HG02870 (cell line): ENCODE data around the gene POP7.
A peak's percentile ranks its signal among the peaks of the same experiment; 100 is the strongest.
"Not testable (repeated sequence)": the region's sequence is repeated elsewhere in the genome, so short reads cannot be mapped to it uniquely, and the experiment has no call there.

Experiments used
- ATAC-seq: cut with Tn5 transposase; IDR thresholded peaks from one replicate; pipeline ENCODE4 v1.9.1; 2021; ENCODE audit warnings: mild to moderate bottlenecking, moderate library complexity; ENCODE audit not compliant: unreplicated experiment

Gene POP7

DNA sequence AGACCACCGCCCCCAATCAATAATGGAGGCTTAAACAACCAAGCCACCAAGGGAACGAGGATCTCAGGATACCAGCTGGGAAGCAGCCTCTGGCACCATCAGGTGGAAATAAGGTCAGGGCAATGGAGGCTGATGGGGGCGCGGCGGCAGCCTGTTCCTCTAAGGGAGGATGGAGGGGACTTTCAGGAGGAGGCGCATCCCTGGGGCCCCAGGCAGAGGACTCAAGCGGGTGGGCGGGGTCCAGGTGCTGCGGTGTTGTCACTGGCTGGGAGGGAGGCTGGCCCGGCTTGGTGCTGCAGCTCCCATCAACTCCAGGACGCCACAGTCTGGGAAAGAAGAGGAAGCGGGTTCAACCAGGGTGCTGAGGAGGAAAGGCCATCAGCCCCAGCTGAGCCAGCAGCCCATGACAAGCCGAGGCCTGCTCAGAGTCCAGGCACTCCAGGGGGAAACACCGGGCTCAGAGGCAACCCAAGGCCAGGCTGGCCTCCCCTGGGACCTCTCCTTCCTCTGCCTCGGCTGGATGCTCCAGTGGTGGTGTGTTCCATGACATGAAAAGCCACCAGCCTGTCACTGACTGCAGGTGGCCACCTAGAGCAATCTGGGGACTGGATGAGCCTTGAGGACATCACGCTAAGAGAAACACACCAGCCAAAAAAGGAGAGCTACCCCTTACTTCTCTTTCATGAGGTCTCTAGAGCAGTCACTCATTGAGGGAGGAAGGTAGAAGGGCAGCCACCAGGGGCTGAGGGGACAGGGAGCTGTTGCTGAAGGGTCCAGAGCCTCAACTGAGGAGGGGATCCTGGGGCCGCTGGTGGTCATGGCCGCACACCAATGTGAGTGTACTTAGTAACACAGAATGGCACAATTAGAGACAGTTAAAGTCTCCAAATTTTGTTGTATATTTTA, 16.4 kb upstream of the POP7 start:
- ATAC-seq = no peak

DNA sequence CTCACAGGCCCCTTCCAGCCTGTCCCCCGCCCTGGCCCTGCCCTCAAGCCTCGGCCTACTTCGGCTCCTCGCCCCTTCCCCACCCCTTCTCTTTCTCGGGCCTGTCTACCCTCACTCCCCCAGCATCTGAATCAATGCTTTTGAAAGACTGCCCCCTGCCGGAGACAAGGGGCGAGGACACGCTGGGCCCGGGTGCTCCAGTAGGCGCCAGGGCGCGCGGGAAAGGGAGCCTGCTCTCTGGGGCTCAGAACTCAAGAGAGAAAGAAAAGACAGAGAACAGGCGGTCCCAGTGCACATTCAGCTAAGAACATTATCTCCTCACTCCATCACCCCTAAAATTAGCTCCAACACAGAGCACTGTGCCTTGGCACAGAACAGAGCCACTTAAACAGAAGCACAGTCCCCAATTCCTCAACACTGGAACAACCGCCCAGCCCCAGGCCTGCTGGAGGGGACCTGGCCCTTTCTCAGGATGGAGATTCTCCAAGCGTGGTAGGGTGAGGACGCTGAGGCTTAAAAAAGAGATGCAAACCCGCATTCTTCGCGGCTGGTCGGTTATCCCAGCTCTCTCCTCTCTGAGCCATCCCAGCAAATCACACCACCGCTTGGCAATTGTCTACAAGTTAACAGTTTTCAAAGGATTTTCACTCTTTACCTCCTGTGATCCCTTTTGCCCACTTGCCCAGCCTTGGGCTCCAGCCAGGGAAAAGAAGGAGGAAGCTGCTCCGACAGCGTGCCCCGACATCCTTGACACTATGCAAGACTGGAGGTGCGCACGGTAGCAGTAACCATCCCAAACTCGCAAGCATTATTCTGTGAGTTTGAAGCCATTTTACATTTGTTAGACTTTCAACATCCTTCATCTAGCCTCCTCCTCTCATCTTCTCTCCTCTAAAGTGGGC, 14.0 kb upstream of the POP7 start:
- no peak for ATAC-seq

DNA sequence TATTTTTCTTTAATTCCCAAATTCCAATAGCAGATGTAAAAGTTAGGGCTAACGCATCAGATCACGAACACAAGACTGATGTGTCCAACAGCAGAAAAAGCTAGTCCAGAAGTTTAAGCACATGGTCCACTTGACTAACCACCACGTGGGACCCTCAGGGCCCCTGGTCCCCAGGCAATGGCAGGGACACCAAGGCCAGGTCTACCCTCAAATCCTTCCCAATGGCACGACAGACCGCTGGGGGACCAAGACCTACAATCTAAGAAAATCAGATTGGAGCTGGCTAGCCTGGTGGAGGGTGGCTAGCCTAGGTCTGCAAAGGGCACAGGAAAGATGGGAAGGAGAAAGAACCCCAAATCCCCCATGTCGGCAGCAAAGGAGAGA, 13.4 kb upstream of the POP7 start:
- no peak for ATAC-seq

DNA sequence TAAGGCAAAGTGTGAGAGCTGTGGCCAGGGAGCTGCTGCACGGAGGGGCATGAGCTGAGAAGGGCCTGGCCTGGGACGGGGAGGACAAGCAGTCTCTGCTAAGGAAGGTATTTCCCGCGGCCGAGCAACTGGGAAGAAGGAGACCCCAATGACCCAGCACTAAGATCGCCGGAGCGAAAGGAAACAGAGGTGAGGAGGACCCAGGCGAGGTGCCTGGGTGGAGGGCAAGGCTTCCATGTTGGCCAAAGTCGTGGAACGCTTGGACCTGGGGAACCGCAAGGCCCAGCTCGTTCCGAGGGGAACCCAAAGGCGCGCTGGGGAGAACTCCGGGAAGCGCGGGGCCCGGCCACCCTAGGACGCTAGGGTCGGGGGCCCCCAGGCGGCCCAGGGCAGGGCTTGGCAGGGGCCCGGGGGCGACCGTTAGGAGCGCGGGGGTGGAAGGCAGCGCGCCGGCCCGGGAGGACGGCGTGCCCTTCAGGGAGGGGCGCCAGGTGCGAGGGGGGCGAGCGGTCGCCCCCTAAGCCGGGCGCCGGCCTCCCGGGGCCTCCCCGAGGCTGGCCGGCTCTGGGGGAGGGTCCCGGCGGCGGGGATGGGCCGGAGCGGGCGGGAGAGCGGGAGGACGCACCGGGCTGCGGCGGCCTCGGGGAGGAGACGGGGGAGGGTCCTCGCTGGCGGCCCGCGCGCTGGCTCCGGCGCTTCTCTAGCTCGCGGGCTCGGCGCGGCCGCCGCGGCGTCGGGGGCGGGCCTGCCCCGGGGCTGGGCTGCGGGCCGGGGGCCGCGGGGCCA, 12.4 kb upstream of the POP7 start:
- ATAC-seq = no peak

DNA sequence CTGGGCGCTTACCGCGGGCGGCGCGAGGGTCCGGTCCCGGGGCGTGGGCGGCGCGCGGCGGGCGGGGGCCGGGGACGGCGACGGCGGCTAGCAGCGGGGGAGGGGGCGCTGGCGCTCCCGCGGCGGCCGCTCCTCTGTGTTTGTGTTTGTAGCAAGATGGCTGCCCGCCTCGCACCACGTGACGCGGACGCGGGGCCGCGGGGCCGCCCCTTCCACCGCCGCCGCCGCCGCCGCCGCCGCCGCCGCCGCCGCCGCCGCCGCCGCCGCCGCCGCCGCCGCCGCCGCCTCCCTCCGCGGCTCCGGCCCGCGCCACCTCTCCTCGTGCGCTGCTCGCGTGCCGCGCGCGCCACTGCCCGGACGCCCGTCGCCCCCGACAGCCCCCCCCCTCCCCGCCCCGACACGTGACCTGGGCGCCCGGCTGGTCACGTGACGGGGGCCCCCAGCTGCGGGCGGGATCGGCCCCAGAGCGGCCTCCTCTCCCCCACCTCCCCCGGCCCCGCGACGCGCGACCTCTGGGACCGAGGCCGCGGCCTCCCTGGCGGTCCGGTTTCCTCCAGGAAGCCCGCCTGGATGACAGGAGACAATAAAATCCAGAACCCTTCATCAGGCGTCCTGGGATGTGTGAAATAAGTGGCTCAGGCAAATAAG, 11.7 kb upstream of the POP7 start, which contains the start of gene GIGYF1:
Gene GIGYF1, minus strand, starts transcription at position 153 of the 648 bp plus-strand sequence. CDS start 6,012 bp downstream, outside the sequence.
- ATAC-seq = no peak

DNA sequence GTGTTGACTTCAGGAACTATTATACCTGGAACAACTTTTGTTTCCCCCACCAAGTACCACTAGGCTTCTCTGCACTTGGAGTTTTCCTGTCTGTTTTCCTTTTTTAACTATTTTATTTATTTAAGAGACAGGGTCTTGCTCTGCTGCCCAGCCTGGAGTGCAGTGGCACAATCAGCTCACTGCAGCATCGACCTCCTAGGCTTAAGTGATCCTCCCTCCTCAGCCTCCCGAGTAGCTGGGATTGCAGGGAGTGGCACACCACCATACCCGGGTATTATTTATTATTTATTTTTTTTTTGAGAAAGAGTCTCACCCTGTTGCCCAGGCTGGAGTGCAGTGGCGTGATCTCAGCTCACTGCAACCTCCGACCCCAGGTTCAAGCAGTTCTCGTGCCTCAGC, 9.8 kb upstream of the POP7 start:
- ATAC-seq = no peak

DNA sequence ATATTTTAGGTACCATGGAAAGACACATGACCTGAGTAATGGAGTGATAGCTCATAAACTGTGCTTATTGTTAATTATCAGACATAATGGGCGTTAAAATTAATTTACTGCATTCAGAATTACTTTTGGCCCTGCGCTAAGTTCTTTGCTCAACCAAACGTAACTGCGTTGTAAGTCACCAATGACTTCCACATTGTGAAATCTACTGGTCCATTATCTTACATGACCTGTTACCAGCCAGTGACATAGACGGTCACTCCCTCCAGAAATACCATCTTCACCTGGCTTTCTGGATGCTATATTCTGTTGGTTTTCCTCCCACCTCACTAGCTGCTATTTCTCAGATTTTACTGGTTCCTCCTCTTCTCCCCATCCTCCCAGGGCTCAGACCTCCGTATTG, 6.9 kb upstream of the POP7 start:
- no peak for ATAC-seq

DNA sequence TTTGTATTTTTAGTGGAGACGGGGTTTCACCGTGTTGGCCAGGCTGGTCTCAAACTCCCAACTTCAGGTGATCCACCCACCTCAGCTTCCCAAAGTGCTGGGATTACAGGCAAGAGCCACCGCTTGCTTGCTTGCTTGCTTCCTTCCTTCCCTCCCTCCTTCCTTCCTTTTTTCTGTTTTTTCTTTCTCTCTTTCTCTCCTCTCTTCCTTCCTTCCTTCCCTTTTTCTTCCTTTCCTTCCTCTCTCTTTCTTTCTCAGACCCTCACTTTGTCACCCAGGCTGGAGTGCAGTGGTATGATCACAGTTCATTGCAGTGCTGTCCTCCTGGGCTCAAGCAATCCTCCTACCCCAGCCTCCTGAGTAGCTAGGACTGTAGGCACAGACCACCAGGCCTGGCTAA, 4.8 kb upstream of the POP7 start:
- not testable (repeated sequence) for ATAC-seq

DNA sequence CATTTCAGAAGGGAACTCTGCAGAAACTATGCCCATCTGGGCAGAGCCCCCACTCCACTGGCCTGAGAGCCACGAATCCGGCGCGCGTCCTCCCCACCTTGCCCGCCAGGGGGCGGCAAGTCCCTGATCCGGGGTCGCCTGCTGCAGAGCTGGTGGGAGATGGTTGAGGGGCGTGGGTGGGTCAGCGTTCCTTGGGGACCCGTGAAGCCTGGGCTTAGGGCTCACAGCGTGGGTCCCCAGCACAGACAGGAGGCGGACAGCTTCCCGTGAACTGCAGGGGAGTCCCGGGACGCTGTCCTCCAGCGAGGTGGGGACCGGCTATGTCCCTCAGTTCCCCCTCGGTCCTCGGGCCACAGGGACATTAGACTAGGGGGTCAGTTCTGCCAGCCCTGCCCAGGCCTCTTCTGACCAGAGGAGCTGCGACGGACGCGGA, 585 bp upstream of the POP7 start:
- ATAC-seq = peak; percentile 56

DNA sequence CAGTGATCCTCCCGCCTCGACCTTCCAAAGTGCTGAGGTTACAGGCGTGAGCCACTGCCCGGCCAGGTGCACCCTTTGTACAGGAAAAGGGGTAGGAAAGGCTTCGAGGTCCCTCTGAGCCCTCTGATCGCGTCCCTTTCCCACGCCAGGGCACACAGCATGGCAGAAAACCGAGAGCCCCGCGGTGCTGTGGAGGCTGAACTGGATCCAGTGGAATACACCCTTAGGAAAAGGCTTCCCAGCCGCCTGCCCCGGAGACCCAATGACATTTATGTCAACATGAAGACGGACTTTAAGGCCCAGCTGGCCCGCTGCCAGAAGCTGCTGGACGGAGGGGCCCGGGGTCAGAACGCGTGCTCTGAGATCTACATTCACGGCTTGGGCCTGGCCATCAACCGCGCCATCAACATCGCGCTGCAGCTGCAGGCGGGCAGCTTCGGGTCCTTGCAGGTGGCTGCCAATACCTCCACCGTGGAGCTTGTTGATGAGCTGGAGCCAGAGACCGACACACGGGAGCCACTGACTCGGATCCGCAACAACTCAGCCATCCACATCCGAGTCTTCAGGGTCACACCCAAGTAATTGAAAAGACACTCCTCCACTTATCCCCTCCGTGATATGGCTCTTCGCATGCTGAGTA, 871 bp downstream of the POP7 start:
- no peak for ATAC-seq

DNA sequence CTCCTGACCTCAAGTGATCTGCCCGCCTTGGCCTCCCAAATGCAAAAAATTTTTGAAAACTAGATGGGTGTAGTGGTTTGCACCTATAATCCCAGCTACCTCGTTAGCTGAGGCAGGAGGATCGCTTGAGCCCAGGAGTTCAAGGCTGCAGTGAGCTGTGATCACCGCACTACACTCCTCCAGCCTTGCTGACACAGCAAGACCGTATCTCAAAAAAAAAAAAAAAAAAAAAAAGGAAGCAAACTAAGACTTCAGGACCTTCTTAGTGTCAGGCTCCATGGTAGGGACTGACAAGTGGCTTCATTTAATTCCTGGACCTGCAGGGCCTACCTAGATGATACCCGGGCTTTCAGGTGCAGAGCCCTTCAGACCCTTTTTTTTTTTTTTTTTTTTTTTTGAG, 2.5 kb downstream of the POP7 start:
- ATAC-seq = no peak

DNA sequence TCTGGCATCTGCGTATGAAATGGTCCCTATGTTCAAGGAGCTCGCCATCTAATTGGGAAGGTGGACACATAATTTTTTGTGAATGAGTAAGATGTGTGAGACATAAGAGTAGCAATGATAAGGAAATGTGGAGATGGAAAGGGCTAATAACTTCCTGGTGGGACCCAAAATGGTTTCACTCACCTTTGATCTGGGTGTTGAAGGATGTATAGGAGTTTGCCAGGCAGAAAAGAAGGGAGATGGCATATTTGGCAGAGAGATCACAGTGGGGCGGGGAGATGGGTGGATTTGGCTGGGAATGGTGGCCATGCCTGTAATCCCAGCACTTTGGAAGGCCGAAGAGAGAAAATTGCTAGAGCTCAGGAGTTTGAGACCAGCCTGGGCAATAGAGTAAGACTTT, 4.5 kb downstream of the POP7 start:
- ATAC-seq = no peak

DNA sequence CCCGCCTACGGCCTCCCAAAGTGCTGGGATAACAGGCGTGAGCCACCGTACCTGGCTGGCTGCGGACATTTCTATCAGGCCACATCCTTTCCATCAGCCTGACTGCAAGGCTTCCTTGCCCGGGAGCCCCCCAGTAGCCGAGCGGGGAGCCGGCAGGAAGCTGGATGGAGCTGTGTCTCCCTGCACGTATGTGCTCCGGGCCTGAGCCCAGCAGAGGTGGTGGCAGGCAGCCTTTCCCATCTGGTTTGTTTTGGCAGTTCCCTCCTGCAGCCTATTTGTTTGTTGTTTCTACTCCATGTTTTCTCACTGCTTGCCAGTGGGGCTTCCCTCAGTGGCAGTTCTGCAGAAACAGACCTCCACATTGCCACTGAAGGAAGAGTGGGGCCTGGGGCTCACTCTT, 5.4 kb downstream of the POP7 start:
- ATAC-seq = no peak

DNA sequence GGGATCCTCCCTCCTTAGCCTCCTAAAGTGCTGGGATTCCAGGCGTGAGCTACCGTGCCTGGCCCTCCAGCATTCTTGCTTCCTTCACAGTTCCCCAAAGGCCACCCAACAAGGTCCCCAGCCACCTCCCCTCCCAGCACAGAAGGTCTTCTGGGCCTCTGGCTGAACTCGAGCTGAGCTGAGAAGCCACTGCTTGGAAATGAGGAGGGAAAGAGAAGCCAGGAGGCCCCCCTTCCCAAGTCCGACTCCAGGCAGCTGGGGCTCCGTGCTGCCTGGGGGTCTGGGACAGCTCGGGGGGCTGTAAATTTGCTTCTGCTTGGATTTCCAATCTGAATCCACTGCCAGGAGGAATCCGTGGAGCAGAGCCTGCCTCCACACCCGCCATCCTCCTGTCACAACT, 8.8 kb downstream of the POP7 start:
- ATAC-seq = no peak

DNA sequence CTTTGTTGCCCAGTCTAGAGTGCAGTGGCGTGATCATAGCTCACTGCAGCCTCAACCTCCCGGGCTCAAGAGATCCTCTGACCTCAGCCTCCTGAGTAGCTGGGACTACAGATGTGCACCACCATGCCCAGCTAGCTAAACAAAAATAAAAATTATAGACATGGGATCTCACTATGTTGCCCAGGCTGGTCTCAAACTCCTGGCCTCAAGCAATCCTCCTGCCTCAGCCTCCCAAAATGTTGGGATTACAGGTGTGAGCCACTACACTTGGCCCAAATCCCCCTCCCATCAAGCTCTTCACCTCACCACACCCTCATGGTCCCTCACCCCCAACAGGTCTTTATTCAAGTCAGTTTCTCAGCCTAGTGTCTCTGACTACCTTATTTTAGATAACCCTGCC, 11.2 kb downstream of the POP7 start:
- ATAC-seq = not testable (repeated sequence)

DNA sequence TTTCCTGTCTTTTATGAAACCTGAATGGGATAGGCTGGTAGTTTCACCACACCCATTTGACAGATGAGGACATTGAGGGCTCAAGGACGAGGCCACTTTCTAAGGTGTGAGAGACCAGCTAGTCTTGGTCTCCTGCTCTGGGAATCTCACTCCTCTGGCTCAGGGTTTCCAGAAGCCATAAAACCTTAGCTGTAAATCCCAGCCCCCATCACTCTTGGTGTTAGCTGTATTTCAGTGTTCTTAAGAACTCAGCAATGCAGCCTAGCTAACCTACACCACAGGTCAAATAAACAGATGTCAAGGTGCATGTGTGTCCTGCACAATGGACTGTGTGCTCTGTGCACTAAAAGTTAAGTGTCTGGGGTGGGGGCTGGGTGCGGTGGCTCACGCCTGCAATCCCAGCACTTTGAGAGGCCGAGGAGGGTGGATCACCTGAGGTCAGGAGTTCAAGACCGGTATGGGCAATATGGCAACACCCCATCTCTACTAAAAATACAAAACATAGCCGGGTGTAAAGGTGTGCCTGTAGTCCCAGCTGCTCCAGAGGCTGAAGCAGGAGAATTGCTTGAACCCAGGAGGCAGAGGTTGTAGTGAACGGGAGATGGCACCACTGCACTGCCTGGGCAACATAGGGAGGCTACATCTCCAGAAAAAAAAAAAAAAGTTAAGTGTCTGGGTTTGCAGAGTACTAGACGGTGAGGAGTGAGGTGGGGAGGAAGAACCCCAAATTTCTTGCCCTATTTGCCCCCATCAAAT, 13.8 kb downstream of the POP7 start:
- ATAC-seq = no peak

DNA sequence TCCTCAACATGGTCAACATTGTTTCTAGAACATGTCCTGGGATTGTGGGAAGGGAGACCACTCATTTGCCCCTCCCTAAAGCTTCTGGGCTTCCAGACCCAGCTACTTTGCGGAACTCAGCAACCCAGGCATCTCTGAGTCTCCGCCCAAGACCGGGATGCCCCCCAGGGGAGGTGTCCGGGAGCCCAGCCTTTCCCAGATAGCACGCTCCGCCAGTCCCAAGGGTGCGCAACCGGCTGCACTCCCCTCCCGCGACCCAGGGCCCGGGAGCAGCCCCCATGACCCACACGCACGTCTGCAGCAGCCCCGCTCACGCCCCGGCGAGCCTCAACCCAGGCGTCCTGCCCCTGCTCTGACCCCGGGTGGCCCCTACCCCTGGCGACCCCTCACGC, 14.4 kb downstream of the POP7 start, which contains the start of gene EPO:
Gene EPO, plus strand, starts transcription at position 190 of the 392 bp plus-strand sequence. CDS start 513 bp downstream, outside the sequence.
- no peak for ATAC-seq

DNA sequence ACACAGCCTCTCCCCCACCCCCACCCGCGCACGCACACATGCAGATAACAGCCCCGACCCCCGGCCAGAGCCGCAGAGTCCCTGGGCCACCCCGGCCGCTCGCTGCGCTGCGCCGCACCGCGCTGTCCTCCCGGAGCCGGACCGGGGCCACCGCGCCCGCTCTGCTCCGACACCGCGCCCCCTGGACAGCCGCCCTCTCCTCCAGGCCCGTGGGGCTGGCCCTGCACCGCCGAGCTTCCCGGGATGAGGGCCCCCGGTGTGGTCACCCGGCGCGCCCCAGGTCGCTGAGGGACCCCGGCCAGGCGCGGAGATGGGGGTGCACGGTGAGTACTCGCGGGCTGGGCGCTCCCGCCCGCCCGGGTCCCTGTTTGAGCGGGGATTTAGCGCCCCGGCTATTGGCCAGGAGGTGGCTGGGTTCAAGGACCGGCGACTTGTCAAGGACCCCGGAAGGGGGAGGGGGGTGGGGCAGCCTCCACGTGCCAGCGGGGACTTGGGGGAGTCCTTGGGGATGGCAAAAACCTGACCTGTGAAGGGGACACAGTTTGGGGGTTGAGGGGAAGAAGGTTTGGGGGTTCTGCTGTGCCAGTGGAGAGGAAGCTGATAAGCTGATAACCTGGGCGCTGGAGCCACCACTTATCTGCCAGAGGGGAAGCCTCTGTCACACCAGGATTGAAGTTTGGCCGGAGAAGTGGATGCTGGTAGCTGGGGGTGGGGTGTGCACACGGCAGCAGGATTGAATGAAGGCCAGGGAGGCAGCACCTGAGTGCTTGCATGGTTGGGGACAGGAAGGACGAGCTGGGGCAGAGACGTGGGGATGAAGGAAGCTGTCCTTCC, 15.0 kb downstream of the POP7 start:
- ATAC-seq = no peak
